ENCODE data around the gene GLOD5.

The GLOD5 gene

DNA sequence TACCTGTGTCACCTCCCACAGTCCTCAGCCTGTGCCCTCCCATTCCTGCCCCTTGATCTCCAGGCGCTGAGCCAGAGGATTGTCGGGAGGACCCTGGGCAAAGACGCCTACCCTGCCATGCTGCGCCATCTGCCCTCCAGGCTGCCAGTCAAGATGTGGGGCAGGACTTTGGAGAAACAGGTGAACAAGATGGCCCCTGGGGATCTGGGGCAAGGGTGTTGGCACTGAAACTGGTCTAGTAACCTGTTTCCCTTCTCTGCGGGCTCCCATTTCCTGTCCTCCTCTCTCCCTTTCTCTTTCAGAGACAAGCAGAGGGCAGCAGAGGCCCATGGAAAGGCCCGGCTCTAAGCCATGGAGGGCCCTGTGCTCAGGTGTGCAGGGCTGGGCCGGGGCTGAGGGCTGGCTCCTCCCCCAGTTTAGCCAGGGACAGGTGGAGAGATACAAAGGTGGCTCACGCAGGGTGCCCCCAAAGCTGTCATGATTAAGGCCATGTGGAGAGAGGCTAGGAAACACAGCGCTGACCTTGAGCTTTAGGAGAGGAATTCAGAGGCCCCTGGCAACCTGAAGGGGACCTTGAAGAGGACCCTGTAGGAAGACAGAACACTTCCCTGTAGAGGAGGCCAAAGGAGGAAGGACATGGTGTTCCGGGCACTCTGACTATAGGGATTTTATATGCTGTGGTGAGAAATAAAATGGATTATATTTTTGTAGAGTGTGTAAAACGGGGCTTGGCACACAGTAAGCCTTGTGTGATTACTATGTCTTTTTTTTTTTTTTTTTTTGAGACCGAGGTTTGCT, at the start of gene GLOD5:
Gene GLOD5, plus strand, starts transcription at position 74 of the 798 bp plus-strand sequence. Its CDS starts 44 bp downstream, at position 118.
- DNase-seq = peak in 1 of 2 experiments; percentile 9

DNA sequence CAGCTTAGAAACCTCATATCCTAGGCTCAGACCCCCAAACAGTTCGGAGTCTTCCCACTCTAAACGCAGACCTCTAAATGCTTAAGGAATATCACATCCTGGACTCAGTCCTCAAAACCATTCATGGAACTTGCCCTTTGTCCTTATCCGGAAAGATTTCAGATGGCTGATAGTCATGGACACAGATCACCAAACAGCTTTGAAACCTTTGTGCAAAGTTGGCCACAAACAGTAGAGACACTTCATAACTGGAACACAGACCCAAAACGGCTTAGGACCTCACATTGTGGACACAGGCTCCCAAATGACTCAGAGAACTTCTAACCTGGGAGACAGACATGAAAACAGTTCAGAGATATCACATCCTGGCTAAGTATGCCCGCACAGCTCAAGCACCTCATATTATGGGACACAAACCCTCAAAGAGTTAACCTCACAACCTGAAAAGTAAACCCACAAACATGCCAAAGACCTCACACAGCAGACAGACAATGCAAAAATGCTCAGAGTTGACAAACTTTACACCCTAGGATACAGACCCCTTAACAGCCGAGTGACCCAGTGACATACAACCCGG, 49.5 kb upstream of the GLOD5 start:
- no peak for DNase-seq

GRCh38 chrX:48713847-48714246, 47.7 kb upstream of the GLOD5 start:
- DNase-seq = no peak

- DNase-seq = no peak
Observed at GRCh38 chrX:48714573-48714972, 47.0 kb upstream of the GLOD5 start.

- no peak for DNase-seq
Observed at GRCh38 chrX:48715072-48715471, 46.5 kb upstream of the GLOD5 start.

DNA sequence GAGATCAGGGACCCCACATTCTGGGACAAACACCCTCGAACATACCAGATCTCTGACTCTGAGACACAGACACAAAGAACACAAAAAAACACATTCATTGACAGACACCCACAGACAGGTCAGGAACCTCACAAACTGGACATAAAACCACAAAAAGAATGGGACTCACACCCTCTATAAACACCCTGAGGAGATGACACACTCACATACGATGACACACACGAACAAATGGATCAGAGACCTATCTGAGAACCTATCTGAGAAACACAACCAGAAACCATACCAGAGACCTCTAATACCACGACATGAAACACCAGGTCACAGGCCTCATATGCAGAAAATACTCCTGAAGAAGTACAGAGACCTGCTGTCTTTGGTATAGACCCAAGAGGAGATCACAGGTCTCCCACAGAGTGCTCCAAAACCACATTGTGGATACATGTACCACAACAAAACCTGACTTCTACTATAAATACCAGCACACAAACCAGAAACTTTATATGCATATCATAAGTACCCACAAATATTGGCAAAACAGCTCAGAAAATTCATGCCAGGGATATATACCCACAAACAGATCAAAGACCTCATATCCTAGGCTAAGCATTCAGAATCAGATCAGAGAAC, 45.6 kb upstream of the GLOD5 start:
- no peak for DNase-seq

DNA sequence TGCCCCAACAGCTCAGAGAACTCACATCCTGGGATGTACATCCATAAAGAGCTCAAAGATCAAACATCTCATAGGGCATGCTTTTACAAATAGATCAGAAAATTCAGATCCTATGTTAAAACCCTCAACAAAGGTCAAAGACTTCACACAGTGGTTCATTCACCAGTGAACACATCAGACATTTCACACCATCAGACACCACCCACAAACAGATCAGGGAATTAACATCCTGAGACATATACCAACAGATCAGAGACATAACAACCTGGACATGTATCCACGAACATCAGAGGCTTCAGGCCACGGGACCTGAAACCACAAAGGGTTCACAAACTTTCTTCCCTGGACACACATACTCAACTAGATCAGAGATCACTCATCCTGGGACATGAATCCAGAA, 41.6 kb upstream of the GLOD5 start:
- no peak for DNase-seq

DNA sequence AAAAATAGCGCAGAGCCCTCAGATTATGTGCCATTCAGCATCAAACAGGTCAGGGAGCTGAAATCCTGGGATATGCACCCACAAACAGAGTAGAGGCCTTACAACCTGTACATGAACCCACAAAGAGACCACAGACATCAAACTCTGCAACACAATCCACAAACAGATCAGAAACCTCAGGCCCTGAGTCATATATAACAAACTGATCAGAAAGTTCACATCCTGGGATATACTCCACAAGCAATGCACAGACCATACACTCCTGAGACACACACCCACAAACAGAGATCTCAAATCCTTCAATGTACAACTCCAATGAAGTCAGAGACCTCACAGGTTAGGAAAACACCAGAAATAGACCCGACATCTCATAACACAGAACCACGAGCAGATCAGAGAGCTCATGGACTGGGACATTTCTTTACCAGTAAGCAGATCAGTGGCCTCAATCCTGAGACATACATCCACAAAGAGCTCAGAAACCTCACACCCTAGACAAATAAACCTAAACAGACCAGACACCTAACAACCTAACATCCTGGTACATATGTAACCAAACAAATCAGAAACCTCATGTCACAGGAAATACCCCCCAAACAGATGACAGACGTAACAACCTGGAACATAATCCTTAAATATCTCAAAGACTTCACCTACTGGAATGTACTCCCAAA, 40.8 kb upstream of the GLOD5 start:
- no peak for DNase-seq

GRCh38 chrX:48721916-48722315, 39.6 kb upstream of the GLOD5 start:
- no peak for DNase-seq

DNA sequence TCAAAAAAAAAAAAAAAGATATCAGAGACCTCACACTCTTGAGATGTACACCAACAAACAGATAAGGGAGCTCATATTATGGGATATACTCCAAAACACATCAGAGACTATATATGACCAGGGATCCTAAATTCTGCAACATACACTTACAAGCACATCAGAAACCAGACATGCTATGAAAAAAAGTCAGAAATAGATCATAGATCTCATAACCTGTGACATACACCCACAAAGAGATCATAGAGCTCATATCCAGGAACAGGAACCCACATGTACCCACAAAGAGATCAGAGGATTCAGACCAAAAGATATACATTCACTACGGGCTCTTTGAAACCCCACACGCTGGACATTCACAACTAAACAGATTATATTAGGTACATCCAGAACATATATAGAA, 35.0 kb upstream of the GLOD5 start:
- DNase-seq = no peak

- DNase-seq = no peak
Observed at GRCh38 chrX:48728653-48729052, 32.9 kb upstream of the GLOD5 start.

DNA sequence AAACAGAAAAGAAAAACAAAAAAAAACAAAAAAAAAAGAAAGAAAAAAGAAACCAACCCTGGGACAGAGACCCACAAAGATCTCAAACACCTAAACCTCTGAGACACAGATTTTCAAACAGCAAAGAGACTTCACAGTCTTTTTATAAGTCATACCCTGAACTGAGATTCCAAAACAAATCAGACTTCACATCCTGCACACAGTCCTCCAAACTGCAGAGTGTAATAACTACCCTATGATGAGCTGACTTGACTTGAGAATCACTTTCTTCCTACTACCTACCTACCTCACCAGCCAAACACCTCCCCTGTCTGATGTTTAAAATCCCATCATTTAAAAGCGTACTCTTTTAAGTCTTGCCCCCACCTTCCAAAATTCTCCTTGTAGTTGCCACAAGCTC, 25.2 kb upstream of the GLOD5 start:
- no peak for DNase-seq

DNA sequence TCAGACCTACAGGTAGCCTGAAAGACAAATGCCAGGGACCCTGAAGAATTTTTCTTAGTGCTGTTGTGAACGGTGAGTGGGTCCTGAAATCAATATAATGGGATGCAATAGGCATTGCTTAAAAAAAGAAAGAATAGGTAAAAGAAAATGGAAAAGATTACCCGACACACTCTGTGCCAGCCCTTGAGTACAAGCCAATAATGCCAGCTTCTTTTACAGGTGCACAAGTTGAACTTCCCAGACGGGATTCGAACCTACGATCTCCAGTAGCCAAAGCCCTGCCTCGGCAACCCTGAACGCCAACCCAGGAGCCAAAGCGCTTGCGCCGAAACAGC, 24.7 kb upstream of the GLOD5 start:
- DNase-seq = no peak

DNA sequence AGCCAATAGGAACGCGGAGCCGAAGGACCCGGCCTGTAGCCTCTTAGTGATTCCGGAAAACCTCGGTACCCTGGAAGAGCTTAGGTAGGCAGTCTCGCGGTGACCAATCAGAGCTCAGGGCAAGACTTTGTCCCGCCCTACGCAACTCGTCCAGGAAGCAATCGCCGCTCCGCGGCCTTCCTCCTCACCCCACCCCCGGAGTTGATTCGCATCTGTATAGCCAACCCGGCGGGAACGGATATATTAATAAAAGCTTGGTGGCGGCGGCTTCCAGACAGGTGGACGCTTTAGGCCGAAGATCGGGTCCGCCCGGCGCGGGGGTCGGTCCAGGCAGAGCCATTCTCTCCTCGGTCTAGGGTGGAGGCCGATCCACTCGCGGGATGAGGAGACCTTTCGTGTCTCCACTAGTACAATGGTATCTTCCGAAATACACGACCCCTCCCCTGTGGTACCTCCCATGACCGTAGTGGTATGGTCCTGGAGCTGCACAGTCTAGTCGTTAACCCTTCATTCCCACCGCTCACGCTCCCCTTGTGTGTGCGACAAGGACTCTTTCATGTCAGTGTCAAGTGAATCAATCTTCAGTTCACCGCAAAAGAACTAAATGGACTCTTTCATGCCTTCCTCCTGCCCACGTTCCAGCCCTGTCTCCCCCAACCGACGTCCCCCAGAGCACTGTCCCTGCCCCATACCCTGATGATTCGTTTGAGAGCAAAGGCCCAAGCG, 24.2 kb upstream of the GLOD5 start:
- peak; percentile 81 to 88 for DNase-seq

DNA sequence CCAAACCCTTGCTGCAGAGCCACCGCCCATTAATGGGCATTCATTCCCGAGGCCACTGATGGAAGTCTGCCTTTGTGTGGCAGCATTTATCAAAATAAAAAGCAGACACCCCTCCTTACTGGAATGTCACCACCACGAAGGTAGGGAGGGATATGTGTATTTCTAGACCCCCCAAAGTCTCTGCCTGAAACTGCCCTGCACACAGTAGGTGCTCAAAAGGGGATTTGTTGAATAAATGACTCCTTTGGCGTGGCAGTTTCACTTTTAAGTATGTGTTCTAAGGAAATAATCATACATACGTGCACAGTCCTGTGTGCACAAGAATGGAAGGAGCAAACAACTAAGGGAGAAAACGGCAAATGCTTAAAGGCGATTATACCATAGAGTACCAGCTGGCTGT, 23.6 kb upstream of the GLOD5 start:
- DNase-seq = no peak

GRCh38 chrX:48741834-48742233, 19.7 kb upstream of the GLOD5 start:
- no peak for DNase-seq

GRCh38 chrX:48745222-48745621, 16.3 kb upstream of the GLOD5 start:
- no peak for DNase-seq

GRCh38 chrX:48747415-48748016, 14.0 kb upstream of the GLOD5 start:
- DNase-seq = no peak

DNA sequence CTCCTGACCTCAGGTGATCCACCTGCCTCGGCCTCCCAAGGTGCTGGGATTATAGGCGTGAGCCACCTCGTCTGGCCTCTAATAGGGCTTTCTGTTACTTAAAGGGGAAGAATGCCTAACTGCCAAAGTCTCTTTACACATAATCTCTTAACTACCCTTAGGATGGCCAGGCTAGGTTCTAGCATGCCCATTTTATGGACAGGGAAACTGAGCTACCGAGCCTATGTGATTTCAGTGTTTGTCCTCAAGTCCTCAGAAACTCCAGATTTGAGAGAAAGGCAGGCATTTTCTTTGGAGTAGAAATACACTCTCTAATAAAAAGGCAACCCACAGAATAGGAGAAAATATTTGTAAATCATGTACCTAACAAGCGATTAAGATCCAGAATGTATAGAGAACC, 12.4 kb upstream of the GLOD5 start:
- DNase-seq = no peak

DNA sequence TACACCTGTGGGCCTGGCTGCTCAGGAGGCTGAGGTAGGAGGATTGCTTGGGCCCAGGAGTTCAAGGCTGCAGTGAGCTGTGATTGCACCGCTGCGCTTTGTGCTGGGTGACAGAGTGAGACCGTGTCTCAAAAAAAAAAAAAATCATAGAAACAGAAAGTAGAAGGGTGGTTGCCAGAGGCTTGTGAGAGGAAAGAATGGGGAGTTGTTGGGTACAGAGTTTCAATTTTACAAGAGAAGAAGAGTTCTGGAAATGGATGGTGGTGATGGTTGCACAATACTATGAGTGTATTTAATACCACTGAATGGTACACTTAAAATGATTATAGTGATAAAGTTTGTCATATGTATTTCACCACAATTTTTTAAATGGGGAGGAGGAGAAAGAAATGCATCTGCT, 10.2 kb upstream of the GLOD5 start:
- DNase-seq = peak in 1 of 2 experiments; percentile 11

- no peak for DNase-seq
Observed at GRCh38 chrX:48752498-48752897, 9.0 kb upstream of the GLOD5 start.

GRCh38 chrX:48753708-48754228, 7.8 kb upstream of the GLOD5 start:
- DNase-seq = no peak
